Stimulated activated CD4-positive, alpha-beta T cell treated with anti-CD3 and anti-CD28 coated beads, Interleukin-1b, Interleukin-23, amount 100 ng/mL, for 24 hours (primary cell): ENCODE measurements around the gene GPR146.

Source experiments
- DNase-seq, 4 experiments: peaks; one replicate each; pipeline ENCODE4 v3.0.0-alpha.2; 2020; ENCODE audit warnings: low read depth in 4 of 4, low spot score in 1 of 4

Gene GPR146

GRCh38 chr7:1041551-1042491, 2.5 kb upstream of the GPR146 start:
- DNase-seq, result no peak

DNA sequence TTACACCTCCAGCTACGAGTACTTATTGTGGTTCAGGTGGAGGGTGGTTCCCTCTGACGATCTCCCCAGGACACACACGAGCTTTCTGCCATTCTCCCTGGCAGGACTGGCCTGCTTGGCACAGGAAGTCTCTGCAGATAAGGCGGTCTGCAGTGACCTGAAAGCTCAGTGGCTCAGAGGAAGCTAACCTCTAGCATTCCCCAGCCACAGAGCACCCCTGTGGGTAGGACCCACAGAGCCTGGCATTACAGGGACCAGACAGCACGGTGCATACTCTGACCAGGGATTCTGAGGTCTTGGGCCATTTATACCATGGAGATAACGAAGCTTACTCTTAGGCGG, 1.9 kb upstream of the GPR146 start:
- DNase-seq, result no peak

- DNase-seq, result no peak
Measured at GRCh38 chr7:1043552-1044188, 676 bp upstream of the GPR146 start.

- no peak for DNase-seq
Measured at GRCh38 chr7:1045069-1046063, 1.0 kb downstream of the GPR146 start.

GRCh38 chr7:1046722-1047679, 2.7 kb downstream of the GPR146 start:
- DNase-seq, result no peak

DNA sequence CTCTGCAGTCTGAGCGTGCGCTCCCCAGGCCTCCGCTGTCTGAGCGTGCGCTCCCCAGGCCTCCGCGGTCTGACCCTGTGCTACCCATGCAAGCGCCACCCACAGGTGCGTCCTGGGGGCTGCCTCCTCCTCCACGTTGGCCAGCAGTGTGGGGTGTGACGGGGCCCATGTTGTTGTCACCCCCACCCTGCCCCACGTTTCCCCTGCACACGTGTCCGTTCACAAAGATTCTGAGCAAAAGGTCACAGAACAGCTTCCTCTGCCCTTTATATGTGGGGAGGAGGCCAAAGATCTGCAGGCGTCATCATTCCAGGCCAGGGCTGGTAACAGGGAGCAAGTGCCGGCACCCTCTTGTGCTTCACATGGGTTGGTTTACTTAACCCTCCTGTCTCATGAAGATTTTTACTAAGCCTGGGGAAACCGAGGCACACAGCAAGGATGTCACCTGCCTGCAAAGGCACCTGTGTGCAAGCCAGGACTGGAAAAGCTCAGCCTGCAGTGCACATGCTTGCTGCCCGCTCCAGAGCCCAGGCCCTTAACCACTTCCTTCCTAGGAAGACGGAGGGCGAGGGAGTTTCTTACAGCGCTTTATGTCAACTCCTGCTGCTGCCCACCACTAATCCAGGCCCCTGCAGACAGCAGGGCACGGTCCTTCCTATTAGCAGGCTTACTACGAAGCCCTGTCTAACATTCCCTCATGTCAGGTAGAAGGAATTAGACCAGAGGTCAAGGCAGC, 4.8 kb downstream of the GPR146 start:
- no peak for DNase-seq

DNA sequence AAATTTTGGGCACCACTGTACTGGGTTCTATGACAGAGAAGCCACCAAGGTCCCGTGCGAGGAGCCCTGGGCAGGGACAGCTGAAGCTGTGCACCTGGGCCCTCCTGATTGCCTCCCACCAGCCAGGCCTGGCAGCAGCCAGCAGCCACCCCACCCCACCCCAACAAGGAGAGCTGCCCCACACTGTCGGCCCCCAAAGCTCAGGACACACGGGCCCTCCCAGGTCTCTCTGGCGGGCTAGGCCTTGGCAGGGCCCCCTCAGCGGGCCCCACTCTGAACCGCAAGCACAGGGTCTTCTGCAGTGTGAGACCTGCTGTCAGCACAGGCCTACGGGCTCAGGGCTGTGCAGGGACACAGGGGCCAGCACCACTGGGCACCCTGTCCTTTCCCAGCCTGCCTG, 5.5 kb downstream of the GPR146 start:
- DNase-seq, result no peak

- no peak for DNase-seq
Measured at GRCh38 chr7:1050254-1050906, 6.0 kb downstream of the GPR146 start.

- no peak for DNase-seq
Measured at GRCh38 chr7:1050956-1051690, 6.8 kb downstream of the GPR146 start.

GRCh38 chr7:1052031-1052818, 7.9 kb downstream of the GPR146 start:
- no peak for DNase-seq

GRCh38 chr7:1053002-1053411, 8.7 kb downstream of the GPR146 start:
- no peak for DNase-seq

DNA sequence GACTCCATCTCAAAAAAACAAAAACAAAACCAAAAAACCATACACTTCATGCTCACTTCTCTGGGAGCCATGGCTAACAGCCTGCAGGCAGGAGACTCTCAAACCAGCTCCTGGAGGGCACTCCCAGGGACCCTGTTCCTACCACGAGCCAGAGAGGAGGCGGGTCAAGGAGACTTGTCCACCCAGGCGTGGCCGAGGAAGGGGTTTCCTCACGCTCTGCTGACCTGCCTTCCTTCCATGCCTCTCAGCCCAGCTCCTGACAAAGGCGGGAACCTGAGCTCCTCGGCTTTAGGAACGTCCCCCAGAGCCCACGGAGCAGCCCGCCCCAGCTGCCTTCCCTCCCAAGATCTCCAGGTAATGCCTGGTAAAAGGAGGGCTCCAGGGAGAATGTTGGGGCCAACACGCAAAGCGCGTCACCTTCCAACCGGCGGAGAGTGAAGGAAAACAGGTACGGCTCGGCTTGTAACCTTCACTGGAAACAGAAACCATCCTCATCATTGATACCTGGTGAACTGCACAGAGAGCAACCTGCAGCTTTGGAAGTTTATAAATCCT, 9.5 kb downstream of the GPR146 start:
- DNase-seq, result no peak

DNA sequence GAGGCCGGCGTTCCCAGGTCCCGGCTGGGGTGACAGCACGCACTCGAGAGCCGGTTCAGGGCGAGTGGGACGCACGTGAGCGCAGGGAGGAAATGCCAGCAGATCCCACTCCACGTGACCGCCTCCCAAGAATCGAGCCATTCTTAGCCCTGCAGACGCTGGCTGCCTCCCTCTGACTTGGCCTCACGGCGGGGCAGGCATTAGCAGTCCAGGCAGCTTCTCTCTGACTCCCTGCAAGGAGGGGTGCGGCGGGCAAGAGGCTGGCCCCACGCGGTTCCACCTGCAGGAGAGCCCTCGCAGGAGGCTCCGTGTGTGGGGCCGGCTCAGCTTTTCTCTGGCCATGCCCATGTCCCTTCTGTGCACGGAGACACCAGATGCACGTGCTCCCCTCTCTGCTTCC, 10.1 kb downstream of the GPR146 start:
- no peak for DNase-seq

DNA sequence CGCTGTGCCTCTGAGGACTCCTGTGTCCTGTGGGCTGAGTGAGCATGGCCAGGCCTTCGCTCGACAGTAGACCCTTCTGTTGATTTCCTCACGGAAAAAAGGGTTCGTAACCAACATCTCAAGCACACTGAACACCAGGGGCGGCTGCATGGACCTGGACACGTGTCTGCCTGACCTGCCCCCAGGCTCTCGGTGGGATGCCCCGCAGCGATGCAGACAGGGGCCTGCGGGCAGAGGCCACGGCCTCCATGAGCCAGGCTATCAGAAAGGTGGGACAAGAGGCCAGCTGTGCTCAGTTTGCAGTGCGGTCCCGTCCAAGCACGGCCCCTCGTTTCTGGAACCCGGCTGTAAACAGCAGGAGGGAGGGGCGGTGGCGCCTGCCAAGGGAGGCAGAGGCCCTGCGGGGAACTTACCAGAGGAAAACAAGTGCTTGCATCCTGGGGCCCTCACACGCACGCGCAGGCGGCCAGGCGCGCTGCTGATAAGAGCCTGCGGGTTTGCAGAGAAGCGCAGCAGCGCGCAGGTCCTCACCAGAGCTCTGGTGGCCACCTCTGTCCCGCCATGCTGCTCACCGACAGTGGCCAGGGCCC, 10.6 kb downstream of the GPR146 start:
- peak in 2 of 4 experiments; percentile 27 to 34 for DNase-seq

- DNase-seq, result no peak
Measured at GRCh38 chr7:1055491-1055955, 11.2 kb downstream of the GPR146 start.

- no peak for DNase-seq
Measured at GRCh38 chr7:1055956-1056784, 11.8 kb downstream of the GPR146 start.
